ENCODE data around the gene TMEM62.
A peak's percentile ranks its signal among the peaks of the same experiment; 100 is the strongest.
"Not testable (repeated sequence)": the region's sequence is repeated elsewhere in the genome, so short reads cannot be mapped to it uniquely, and the experiment has no call there.

TMEM62 gene

GRCh38 chr15:43121863-43122262 is 11.5 kb upstream of the TMEM62 start:
- no peak for DNase-seq (ENCODE audit: low spot score)

GRCh38 chr15:43125100-43125661 is 8.2 kb upstream of the TMEM62 start:
- no peak for DNase-seq (ENCODE audit: low spot score)

GRCh38 chr15:43126356-43126755 is 7.0 kb upstream of the TMEM62 start:
- no peak for DNase-seq (ENCODE audit: low spot score)

DNA sequence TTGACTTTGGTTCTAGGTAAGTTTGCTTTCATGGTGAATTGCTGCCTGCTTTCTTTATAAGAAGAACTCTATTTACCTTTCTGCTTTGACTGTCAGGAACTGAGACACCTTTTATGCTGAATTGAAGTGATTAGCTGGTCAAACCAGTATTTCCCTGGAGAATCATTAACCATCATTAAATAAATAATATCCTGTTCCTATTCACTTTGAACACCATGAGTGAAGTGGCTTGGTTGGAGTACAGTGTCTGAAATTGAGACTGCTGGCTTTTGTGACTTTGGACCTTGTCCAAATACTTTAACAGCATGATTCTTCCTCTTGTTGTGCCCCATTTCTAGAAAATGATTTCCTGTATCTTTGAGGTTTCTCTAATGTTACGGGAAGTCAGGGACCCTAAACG is 5.6 kb upstream of the TMEM62 start:
- no peak for DNase-seq (ENCODE audit: low spot score)

GRCh38 chr15:43128174-43128979 is 5.0 kb upstream of the TMEM62 start:
- not testable (repeated sequence) for DNase-seq (ENCODE audit: low spot score)

GRCh38 chr15:43128980-43129335 is 4.4 kb upstream of the TMEM62 start:
- no peak for DNase-seq (ENCODE audit: low spot score)

GRCh38 chr15:43132830-43133429 is 456 bp upstream of the TMEM62 start:
- DNase-seq (ENCODE audit: low spot score): no peak

GRCh38 chr15:43134157-43134635 is 810 bp downstream of the TMEM62 start:
- DNase-seq (ENCODE audit: low spot score): no peak

DNA sequence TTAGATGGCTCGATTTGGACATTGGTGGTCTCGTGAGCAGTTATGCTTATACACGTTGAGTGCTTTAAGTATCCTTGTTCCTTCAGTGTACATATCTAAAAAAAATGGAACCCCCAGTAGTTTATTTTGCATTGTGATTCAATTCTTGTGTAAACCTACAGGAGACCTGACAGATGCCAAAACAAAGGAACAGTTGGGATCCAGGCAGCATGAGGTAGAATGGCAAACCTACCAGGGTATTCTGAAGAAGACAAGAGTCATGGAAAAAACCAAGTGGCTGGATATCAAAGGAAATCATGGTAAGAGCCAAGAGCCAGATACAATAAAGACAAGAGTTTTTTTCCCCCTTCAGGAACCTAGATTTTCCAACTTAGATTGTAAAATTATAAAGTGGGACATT is 2.0 kb downstream of the TMEM62 start:
- DNase-seq (ENCODE audit: low spot score): no peak

- DNase-seq (ENCODE audit: low spot score): no peak
Measured at GRCh38 chr15:43143203-43143941, 10.0 kb downstream of the TMEM62 start.

GRCh38 chr15:43144512-43144911 is 11.1 kb downstream of the TMEM62 start:
- DNase-seq (ENCODE audit: low spot score): no peak

GRCh38 chr15:43146184-43146583 is 12.8 kb downstream of the TMEM62 start:
- no peak for DNase-seq (ENCODE audit: low spot score)

GRCh38 chr15:43150191-43150929 is 17.0 kb downstream of the TMEM62 start:
- DNase-seq (ENCODE audit: low spot score): peak; percentile 83

GRCh38 chr15:43151688-43152087 is 18.3 kb downstream of the TMEM62 start:
- DNase-seq (ENCODE audit: low spot score): no peak

GRCh38 chr15:43153269-43153668 is 19.9 kb downstream of the TMEM62 start:
- no peak for DNase-seq (ENCODE audit: low spot score)

DNA sequence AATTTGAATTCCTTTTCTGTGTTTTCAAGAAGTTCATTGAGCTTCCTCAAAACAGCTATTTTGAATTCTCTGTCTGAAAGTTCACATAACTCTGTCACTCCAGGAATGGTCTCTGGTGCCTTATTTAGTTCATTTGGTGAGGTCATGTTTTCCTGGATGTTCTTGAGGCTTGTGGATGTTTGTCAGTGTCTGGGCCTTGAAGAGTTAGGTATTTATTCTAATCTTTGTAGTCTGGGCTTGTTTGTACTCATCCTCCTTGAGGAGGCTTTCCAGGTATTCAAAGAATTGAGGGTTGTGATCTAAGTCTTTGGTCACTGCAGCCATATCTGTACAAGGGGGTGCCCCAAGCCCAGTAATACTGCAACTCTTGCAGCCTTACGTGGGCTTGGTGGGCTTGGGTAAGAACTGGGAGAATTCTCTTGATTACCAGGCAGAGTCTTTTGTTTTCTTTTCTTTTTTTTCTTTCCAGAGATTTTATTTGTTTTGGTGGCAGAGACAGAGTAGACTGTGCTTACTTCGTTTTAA is 32.5 kb downstream of the TMEM62 start:
- DNase-seq (ENCODE audit: low spot score): no peak

- not testable (repeated sequence) for DNase-seq (ENCODE audit: low spot score)
Measured at GRCh38 chr15:43167261-43167660, 33.9 kb downstream of the TMEM62 start.

GRCh38 chr15:43168192-43169107 is 35.1 kb downstream of the TMEM62 start:
- DNase-seq (ENCODE audit: low spot score): no peak

- DNase-seq (ENCODE audit: low spot score): no peak
Measured at GRCh38 chr15:43169888-43170287, 36.5 kb downstream of the TMEM62 start.

GRCh38 chr15:43175656-43176309 is 42.4 kb downstream of the TMEM62 start:
- not testable (repeated sequence) for DNase-seq (ENCODE audit: low spot score)

Data from AG20443 (cell line).